Neural cell (in vitro differentiated cells): ENCODE data around the gene RPRD1B. TPM values are rescaled to one million over a fixed set of nuclear protein-coding genes. Genes with fewer than 3 reads are reported as not detected.

Experiments used
- H2AFZ ChIP-seq: fragments of 200-600, 300-800 bp; sonication (generic), shearing (Covaris generic); 2 replicates; pipeline ENCODE4 v1.6.0; 2014; ENCODE audit warnings: low read depth, mild to moderate bottlenecking, antibody characterized with exemption, low read length, moderate library complexity
- H3F3A ChIP-seq: fragments of 200-600 bp; shearing (Covaris generic); 2 replicates; pipeline ENCODE4 v1.6.1; 2016; ENCODE audit warnings: mild to moderate bottlenecking, moderate library complexity, mixed read lengths, antibody characterized with exemption, low read length; ENCODE audit not compliant: insufficient read depth, poor library complexity, severe bottlenecking
- H3K27ac ChIP-seq: fragments of 200-600, 300-800 bp; sonication (generic), shearing (Covaris generic); 2 replicates; pipeline ENCODE4 v1.5.1; 2014; ENCODE audit warnings: mild to moderate bottlenecking, low read length, moderate library complexity
- H3K27me3 ChIP-seq: fragments of 300-800, 200-600 bp; sonication (generic), shearing (Covaris generic); 2 replicates; pipeline ENCODE4 v1.6.0; 2014; ENCODE audit warnings: mild to moderate bottlenecking, low read depth, low read length, moderate library complexity; ENCODE audit not compliant: insufficient read depth
- H3K36me3 ChIP-seq: fragments of 300-800, 200-600 bp; sonication (generic), shearing (Covaris generic); 2 replicates; pipeline ENCODE4 v1.5.1; 2014; ENCODE audit warnings: mild to moderate bottlenecking, antibody characterized with exemption, low read length, moderate library complexity; ENCODE audit not compliant: insufficient read depth
- H3K4me2 ChIP-seq: fragments of 300-800, 200-600 bp; sonication (generic), shearing (Covaris generic); 2 replicates; pipeline ENCODE4 v1.6.0; 2014; ENCODE audit warnings: mild to moderate bottlenecking, low read length
- H3K4me3 ChIP-seq: fragments of 300-800, 200-600 bp; sonication (generic), shearing (Covaris generic); 2 replicates; pipeline ENCODE4 v1.5.1; 2014; ENCODE audit warnings: mild to moderate bottlenecking, low read length, moderate library complexity
- H3K79me2 ChIP-seq: fragments of 200-600 bp; shearing (Covaris generic); replicated peaks from 2 replicates; pipeline ENCODE4 v1.6.0; 2014; ENCODE audit warnings: mild to moderate bottlenecking, low read length, moderate library complexity; ENCODE audit not compliant: insufficient read depth
- H3K9ac ChIP-seq: fragments of 300-800, 200-600 bp; sonication (generic), shearing (Covaris generic); 2 replicates; pipeline ENCODE4 v1.6.1; 2016; ENCODE audit warnings: mild to moderate bottlenecking, low read length, mixed read lengths
- H3K9me2 ChIP-seq: fragments of 200-600 bp; shearing (Covaris generic); 2 replicates; pipeline ENCODE4 v1.6.1; 2016; ENCODE audit warnings: mild to moderate bottlenecking, low read length, mixed read lengths; ENCODE audit not compliant: insufficient read depth
- H3K9me3 ChIP-seq: fragments of 200-600, 300-800 bp; sonication (generic), shearing (Covaris generic); 2 replicates; pipeline ENCODE4 v1.6.1; 2016; ENCODE audit warnings: mild to moderate bottlenecking, mixed run types, low read length, moderate library complexity, mixed read lengths
- H4K20me1 ChIP-seq: fragments of 200-600 bp; shearing (Covaris generic); 2 replicates; pipeline ENCODE4 v1.6.1; 2016; ENCODE audit warnings: mild to moderate bottlenecking, mixed run types; ENCODE audit not compliant: insufficient read depth
- CTCF ChIP-seq: fragments of 450-650 bp; IDR thresholded peaks from 2 replicates; pipeline ENCODE4 v1.5.1; 2014; ENCODE audit warnings: antibody characterized with exemption, mild to moderate bottlenecking, moderate library complexity; ENCODE audit not compliant: poor library complexity, severe bottlenecking
- EP300 ChIP-seq: fragments of 450-650 bp; conservative IDR thresholded peaks from 2 replicates; pipeline ENCODE4 v1.6.1; 2014; ENCODE audit warnings: antibody characterized with exemption, mild to moderate bottlenecking, moderate library complexity; ENCODE audit not compliant: poor library complexity, severe bottlenecking
- EZH2 ChIP-seq: fragments of 200-600, 300-800 bp; shearing (Covaris generic), sonication (generic); IDR thresholded peaks from 2 replicates; pipeline ENCODE4 v1.6.1; 2014; ENCODE audit warnings: antibody characterized with exemption, low read length, borderline replicate concordance, mild to moderate bottlenecking; ENCODE audit not compliant: insufficient read depth, poor library complexity, severe bottlenecking
- MXI1 ChIP-seq: fragments of 450-650 bp; conservative IDR thresholded peaks from 2 replicates; pipeline ENCODE4 v1.6.1; 2014; ENCODE audit warnings: antibody characterized with exemption, mild to moderate bottlenecking; ENCODE audit not compliant: poor library complexity, severe bottlenecking
- POLR2AphosphoS5 ChIP-seq: IDR thresholded peaks from 2 replicates; pipeline ENCODE4 v1.6.1; 2012
- RAD21 ChIP-seq: fragments of 450-650 bp; conservative IDR thresholded peaks from 2 replicates; pipeline ENCODE4 v1.6.1; 2014; ENCODE audit warnings: antibody characterized with exemption, mild to moderate bottlenecking, moderate library complexity
- REST ChIP-seq: IDR thresholded peaks from 2 replicates; pipeline ENCODE4 v1.6.1; 2012; ENCODE audit warnings: borderline replicate concordance
- SMC3 ChIP-seq: fragments of 450-650 bp; conservative IDR thresholded peaks from 2 replicates; pipeline ENCODE4 v1.6.1; 2014; ENCODE audit warnings: antibody characterized with exemption, mild to moderate bottlenecking, moderate library complexity; ENCODE audit not compliant: poor library complexity
- TAF1 ChIP-seq: IDR thresholded peaks from 2 replicates; pipeline ENCODE4 v1.6.1; 2012; ENCODE audit warnings: low read depth
- polyA plus RNA-seq: library from polyadenylated mRNA; depleted of rRNA; stranded (reverse); fragments of >200 nt; gene quantifications from 2 replicates; pipeline ENCODE4 v1.2.3, GENCODE V29; 2014

The RPRD1B gene
- polyA plus RNA-seq, 1 donor from 2014 or later = 23.4 TPM

GRCh38 chr20:37987602-37988290 lies 45.8 kb upstream of the RPRD1B start:
- H3K9me2 ChIP-seq = no peaks in the 10 kb centered on the region
- H3K9ac ChIP-seq = no peak overlapping the region
- no peaks in the 10 kb centered on the region for H3F3A ChIP-seq
- H3K27me3 ChIP-seq = no peaks in the 10 kb centered on the region
- TF ChIP-seq EZH2 (no peak), RAD21 (no peak), REST (no peak), SMC3 (no peak), MXI1 (no peak), POLR2AphosphoS5 (no peak), CTCF (no peak), TAF1 (no peak), EP300 (no peak)
- no peak overlapping the region for H2AFZ ChIP-seq
- H3K27ac ChIP-seq = peak overlapping the region; percentile 14
- no peaks in the 10 kb centered on the region for H3K36me3 ChIP-seq
- H3K79me2 ChIP-seq = no peaks in the 10 kb centered on the region
- no peaks in the 10 kb centered on the region for H3K9me3 ChIP-seq
- H3K4me3 ChIP-seq = peak overlapping the region; percentile 24
- no peaks in the 10 kb centered on the region for H4K20me1 ChIP-seq
- peak overlapping the region; percentile 25 for H3K4me2 ChIP-seq

GRCh38 chr20:37988306-37988954 lies 45.1 kb upstream of the RPRD1B start:
- H3K9ac ChIP-seq = no peak overlapping the region
- no peaks in the 10 kb centered on the region for H3F3A ChIP-seq
- no peak for TF ChIP-seq POLR2AphosphoS5
- no peak for TF ChIP-seq EZH2
- TF ChIP-seq EP300 = no peak
- TF ChIP-seq RAD21 = no peak
- TF ChIP-seq MXI1 = no peak
- no peak for TF ChIP-seq REST
- TF ChIP-seq TAF1 = no peak
- TF ChIP-seq SMC3 = no peak
- TF ChIP-seq CTCF = no peak
- no peak overlapping the region for H2AFZ ChIP-seq
- no peaks in the 10 kb centered on the region for H3K9me3 ChIP-seq
- no peaks in the 10 kb centered on the region for H3K36me3 ChIP-seq
- H3K79me2 ChIP-seq = no peaks in the 10 kb centered on the region
- peak overlapping the region; percentile 14 for H3K27ac ChIP-seq
- peak overlapping the region; percentile 24 for H3K4me3 ChIP-seq
- no peaks in the 10 kb centered on the region for H4K20me1 ChIP-seq
- no peaks in the 10 kb centered on the region for H3K27me3 ChIP-seq
- H3K9me2 ChIP-seq = no peaks in the 10 kb centered on the region
- H3K4me2 ChIP-seq = no peak overlapping the region
